Uterus (tissue), 2 donors: ENCODE data around the gene FHIP1A.

Experiments
- POLR2A ChIP-seq, 2 donors: fragments of 450-650 bp; IDR thresholded peaks; one replicate each; pipeline ENCODE4 v1.6.1; 2016; ENCODE audit warnings: antibody characterized with exemption in 2 of 2, mild to moderate bottlenecking in 1 of 2, moderate library complexity in 1 of 2
- TF ChIP-seq, protein P1 (sequence below), 4 experiments: fragments of 200-600 bp in 2 of 4; fragments of 450-650 bp in 2 of 4; sonication (generic) in 2 of 4; IDR thresholded peaks; one replicate each; pipeline ENCODE4 v1.5.1; 2016 to 2019; ENCODE audit warnings: antibody characterized with exemption in 4 of 4, mild to moderate bottlenecking in 2 of 4, moderate library complexity in 1 of 4

- TF ChIP-seq, protein P1, sequence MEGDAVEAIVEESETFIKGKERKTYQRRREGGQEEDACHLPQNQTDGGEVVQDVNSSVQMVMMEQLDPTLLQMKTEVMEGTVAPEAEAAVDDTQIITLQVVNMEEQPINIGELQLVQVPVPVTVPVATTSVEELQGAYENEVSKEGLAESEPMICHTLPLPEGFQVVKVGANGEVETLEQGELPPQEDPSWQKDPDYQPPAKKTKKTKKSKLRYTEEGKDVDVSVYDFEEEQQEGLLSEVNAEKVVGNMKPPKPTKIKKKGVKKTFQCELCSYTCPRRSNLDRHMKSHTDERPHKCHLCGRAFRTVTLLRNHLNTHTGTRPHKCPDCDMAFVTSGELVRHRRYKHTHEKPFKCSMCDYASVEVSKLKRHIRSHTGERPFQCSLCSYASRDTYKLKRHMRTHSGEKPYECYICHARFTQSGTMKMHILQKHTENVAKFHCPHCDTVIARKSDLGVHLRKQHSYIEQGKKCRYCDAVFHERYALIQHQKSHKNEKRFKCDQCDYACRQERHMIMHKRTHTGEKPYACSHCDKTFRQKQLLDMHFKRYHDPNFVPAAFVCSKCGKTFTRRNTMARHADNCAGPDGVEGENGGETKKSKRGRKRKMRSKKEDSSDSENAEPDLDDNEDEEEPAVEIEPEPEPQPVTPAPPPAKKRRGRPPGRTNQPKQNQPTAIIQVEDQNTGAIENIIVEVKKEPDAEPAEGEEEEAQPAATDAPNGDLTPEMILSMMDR (IDR thresholded peaks at IDR 0.05) = no peak
- TF ChIP-seq POLR2A (IDR thresholded peaks at IDR 0.05) = no peak
Observed at GRCh38 chr4:151407018-151407417, 2.0 kb upstream of the FHIP1A start.
